Forelimb muscle (tissue), 1 donor: ENCODE measurements around the gene SLC4A8. TPM values are rescaled to one million over a fixed set of nuclear protein-coding genes. Genes with fewer than 3 reads are reported as not detected.
"Not testable (repeated sequence)": the region's sequence is repeated elsewhere in the genome, so short reads cannot be mapped to it uniquely, and the experiment has no call there.

ENCODE experiments used
- DNase-seq: peaks from one replicate; pipeline ENCODE4 v3.0.0-alpha.2; 2013; ENCODE audit warnings: low read depth
- polyA plus RNA-seq: library from polyadenylated mRNA; unstranded; fragments of 120-200 nt; gene quantifications from one replicate; pipeline ENCODE4 v1.2.1, GENCODE V29; 2013; ENCODE audit not compliant: insufficient read length

SLC4A8 gene
- polyA plus RNA-seq, 1 donor: 0.65 TPM

DNA sequence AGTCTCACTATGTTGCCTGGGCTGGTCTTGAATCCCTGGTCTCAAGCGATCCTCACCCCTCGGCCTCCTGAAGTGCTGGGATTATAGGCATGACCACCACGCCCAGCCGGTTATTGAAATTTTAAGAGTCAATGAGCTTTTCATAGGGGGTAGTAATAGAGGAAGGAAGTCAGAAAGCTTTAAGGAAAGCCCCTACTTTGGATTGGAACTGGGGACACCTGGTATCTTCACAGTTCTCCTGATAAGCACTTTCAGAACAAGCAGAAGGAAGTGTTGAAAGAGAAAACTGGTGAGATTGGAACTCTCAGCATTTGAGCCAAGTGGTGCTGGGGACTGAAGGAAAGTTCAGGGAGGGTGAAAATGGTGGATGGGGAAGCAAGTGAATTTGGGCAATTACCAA, 5.1 kb downstream of the SLC4A8 start:
- DNase-seq: no peak

- DNase-seq: no peak
Measured at GRCh38 chr12:51430196-51430895, 5.7 kb downstream of the SLC4A8 start.

GRCh38 chr12:51432921-51433320, 8.3 kb downstream of the SLC4A8 start:
- no peak for DNase-seq

DNA sequence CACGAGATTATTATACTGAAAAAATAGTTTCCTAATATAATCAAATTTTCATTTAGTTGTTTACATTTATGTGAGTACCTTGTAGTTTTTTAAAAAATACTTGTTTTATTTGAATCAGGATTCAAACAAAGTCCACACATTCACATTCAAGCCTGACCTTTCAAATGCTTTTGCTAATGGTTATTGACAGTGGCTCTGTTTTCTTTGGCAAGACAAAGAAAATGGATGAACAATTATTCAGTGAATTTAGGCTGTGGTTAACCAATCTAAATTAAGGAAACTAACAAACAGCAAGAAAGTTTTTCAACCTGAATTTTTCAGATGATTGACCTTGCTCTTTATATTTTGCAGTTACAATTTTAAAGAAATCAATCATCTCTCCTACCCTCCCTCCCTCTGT, 9.7 kb downstream of the SLC4A8 start:
- DNase-seq: no peak

- no peak for DNase-seq
Measured at GRCh38 chr12:51437431-51437830, 12.8 kb downstream of the SLC4A8 start.

- no peak for DNase-seq
Measured at GRCh38 chr12:51439330-51439729, 14.7 kb downstream of the SLC4A8 start.

DNA sequence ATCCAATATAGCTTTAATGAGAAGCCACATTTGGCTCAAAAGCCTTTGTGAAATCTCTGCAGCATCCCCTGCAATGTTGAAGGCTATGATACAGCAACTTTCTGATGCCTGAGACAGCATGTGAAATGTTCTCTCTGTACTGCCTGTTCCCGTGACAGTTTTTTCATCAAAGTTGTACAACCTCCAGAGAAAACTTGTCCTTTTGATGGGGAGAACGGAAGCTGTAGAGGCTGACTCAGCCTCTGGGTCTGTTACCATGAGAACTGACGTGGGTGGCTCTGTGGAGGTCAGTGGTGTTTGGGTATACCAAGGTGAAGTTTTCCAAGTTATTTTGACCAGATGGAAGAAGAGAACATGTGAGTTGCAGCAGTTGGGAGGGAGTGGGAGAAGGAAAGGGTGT, 17.0 kb downstream of the SLC4A8 start:
- DNase-seq: no peak

DNA sequence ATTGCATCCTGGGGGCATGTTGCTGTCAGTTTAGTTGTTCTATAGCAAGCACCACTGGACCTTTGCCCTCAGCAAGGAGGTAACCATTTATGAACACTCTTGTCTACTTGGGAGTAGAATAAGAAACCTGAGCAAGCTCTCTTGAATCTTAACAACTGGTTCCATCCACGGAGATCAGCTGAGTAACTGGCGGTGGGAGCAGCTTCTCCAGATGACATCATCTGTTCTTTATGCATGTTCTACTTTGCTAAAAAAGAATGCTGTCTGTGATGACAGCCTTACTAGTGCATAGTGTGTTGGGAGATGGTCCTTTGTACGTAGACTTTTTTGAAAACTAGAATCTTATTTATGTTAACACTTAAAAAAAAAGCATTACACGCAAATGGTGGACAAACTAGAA, 17.7 kb downstream of the SLC4A8 start:
- DNase-seq: no peak

DNA sequence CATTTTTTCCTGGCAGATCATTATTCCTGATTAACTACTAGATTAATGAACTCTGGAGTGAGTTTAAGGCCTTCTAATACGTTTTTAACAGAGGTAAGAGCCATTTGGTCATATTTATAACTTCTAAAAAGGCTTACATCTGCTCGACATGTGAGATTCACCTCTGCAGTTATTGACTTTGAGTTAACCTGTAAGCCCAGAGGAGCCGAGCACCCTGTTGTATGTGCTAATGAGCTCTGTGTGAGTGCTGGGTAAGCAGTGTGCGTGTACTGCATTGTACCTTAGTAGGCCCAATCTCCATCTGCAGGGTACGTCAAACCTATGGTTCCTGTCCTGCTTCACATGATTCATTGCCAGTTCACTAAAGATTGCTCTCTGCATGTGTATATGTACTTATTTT, 18.9 kb downstream of the SLC4A8 start:
- DNase-seq: no peak

GRCh38 chr12:51448618-51449256, 24.1 kb downstream of the SLC4A8 start:
- no peak for DNase-seq

- no peak for DNase-seq
Measured at GRCh38 chr12:51449580-51450246, 25.1 kb downstream of the SLC4A8 start.

- no peak for DNase-seq
Measured at GRCh38 chr12:51450333-51450732, 25.7 kb downstream of the SLC4A8 start.

- DNase-seq: no peak
Measured at GRCh38 chr12:51450806-51451205, 26.2 kb downstream of the SLC4A8 start.

DNA sequence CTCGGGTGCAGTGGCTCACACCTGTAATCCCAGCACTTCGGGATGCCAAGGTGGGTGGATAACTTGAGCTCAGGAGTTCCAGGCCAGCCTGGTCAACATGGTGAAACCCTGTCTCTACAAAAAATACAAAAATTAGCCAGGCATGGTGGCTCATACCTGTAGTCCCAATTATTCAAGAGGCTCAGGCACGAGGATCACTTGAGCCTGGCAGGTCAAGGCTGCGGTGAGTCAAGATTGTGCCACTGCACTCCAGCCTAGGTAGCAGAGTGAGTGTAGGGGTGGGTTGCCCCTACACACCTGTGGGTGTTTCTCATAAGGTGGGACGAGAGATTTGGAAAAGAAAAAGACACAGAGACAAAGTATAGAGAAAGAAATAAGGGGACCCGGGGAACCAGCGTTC, 29.4 kb downstream of the SLC4A8 start:
- not testable (repeated sequence) for DNase-seq

DNA sequence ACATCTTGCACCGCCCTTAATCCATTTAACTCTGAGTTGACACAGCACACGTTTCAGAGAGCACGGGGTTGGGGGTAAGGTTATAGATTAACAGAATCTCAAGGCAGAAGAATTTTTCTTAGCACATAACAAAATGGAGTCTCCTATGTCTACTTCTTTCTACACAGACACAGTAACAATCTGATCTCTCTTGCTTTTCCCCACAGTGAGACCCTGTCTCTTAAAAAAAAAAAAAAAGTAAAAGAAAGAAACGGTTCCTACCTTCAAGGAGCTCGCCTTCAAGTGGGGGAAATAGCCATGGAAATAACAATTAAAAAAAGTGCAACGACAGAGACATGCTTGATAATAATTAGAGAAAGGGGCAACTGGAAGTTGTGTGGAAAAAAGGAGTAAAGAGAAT, 30.4 kb downstream of the SLC4A8 start:
- DNase-seq: not testable (repeated sequence)

GRCh38 chr12:51458635-51459034, 34.0 kb downstream of the SLC4A8 start:
- no peak for DNase-seq

GRCh38 chr12:51460519-51460918, 35.9 kb downstream of the SLC4A8 start:
- DNase-seq: no peak

DNA sequence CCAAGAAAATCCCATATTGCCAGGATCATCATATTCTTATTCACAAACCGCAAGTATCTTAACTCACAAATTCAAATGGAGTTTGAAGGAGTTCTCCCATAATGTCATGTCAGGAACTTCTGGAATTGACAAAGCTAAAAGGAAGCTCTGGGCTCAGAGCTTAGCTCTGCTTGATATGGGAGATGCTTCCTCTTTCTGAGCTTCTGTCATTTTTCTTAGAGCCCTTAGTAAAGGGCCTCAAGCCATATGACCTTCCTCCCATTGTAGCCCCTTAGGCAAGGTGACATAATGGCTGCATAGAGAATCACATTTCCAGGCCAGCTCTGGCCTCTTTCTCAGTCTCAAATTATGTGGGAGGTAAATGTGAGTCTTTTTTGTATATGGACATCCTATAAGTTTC, 40.9 kb downstream of the SLC4A8 start:
- no peak for DNase-seq

DNA sequence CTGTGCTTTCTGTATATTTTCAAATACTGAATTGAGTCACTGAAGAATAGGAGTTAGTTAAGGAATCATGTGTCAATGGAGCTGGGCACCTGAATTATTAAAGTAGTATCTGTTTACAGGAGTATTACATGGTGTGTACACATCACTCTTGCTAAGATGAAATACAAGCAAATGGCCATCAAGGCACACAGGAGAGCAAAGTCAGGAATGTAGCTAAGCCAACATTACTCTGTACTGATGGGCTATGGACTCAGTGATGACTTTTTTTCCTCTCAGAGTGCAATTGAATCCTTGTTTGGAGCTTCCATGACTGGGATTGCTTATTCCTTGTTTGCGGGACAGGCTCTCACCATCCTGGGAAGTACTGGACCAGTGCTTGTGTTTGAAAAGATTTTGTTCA, 45.5 kb downstream of the SLC4A8 start:
- DNase-seq: no peak

DNA sequence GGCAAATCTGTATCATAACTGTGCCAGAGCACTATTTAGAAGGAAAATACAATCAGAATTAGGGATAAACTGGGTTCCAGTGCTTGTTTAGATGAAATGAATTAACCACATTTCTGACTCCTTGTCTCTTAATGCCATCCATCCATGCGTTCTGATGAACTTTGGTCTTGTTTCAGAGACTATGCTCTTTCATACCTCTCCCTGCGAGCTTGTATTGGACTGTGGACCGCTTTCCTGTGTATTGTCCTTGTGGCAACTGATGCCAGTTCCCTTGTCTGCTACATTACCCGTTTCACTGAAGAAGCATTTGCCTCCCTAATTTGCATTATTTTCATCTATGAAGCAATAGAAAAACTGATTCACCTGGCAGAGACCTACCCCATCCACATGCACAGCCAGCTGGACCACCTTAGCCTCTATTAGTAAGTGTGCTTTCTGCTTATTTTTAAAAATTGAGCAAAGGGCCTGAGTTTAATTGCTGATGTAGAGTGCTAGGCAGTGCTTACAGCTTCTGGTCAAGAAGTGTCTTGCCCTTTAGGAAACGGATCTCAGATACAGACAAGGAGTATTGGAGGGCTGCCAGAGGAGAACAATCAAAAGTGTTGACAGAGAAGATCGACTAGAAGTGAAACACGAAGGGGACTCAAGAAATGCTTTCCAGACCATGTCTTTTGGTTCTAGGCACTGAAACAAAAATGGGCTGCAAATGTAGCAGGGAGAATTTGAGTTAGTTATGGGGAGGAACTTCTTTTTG, 46.7 kb downstream of the SLC4A8 start:
- no peak for DNase-seq

GRCh38 chr12:51472984-51473383, 48.4 kb downstream of the SLC4A8 start:
- DNase-seq: no peak

DNA sequence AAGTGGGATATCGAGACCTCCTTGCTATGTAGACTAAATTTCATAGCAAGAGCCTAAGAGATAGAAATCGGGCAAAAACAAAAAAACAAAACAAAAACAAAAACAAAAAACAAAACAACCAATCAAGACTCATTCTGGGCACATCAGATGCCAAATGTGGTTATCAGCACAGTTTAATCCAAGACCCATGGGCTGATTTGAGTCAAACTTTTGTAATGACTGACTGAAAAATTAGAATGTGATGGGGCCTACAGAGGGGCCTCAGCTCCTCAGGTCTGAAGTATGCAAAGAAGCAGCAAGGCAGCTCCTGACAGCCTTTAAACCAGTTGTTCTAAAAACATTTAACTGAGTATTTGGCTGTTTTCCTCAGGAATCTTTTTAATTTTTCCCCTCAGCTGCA, 49.3 kb downstream of the SLC4A8 start:
- no peak for DNase-seq
